Activated T-cell treated with anti-CD3 and anti-CD28 coated beads for 4 hours (primary cell): ENCODE measurements around the gene OSBPL5.
"Not testable (repeated sequence)": the region's sequence is repeated elsewhere in the genome, so short reads cannot be mapped to it uniquely, and the experiment has no call there.

Source experiments
- DNase-seq: peaks from one replicate; pipeline ENCODE4 v3.0.0-alpha.2; 2020

OSBPL5 gene

DNA sequence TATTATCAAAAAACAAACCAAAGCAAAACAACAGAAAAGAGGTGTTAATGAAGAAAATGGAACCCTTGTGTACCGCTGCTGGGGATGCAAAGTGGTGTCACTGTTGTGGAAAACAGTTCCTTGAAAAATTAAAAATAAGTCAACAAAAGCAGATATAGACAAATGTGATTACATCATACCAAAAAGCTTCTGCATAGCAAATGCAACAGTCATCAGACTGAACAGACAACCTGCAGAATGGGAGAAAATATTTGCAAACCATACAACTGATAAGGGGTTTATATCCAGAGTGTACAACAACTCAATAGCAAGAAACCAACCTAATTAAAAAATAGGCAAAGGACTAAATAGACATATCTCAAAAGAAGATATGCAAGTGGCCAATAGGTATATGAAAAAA is 85.0 kb downstream of the OSBPL5 start:
- DNase-seq = no peak

DNA sequence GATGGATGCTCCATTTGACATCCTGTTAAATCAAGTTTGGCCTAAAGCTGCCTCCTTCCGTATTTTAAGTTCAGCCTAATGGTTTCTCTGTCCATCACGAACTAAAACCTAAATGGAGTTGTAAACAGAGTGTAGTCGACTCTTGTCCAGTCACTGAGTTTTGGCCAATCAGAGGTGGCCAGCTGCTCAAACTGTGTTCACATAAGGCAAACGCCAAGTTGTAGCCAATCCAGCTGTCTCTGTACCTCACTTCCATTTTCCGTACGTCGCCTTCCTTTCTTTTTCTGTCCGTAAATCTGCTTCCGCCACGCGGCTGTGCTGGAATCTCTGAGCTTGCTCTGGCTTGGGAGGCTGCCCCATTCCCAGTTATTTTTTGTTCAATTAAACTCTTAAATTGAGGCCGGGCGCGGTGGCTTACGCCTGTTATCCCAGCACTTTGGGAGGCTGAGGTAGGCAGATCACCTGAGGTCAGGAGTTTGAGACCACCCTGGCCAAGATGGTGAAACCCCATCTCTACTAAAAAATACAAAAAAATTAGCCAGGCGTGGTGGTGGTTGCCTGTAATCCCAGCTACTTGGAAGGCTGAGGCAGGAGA is 87.2 kb downstream of the OSBPL5 start:
- no peak for DNase-seq

DNA sequence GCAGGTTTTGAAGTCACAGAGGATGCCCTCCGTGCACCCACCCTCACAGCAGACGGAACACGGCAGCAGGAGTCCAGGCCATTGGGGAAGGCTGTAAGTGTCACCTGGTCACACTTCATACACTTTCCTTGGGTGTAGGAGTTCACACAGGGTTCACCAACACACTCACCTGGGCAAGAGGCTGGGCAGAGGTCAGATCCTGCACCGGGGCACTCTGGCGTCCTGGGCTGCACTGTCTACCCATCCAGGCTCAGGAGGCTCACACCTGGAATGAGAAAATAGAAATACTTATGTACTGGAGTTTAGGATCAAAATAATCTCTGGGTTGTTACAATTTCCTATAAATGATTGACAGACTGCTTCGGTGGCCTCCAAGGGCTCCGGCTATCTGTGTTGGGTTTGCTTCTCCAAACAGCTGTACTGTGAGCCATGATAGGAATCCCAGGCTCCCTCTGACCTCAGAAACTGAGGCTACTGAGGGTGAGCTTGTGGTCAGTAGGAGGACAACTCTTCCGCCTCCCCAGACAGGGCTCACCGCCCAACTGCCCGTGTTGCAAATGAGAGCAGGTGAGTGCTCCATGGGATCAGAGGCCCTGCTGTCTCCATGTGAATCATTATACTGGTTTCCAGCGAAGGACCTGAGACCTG is 87.8 kb downstream of the OSBPL5 start:
- no peak for DNase-seq

DNA sequence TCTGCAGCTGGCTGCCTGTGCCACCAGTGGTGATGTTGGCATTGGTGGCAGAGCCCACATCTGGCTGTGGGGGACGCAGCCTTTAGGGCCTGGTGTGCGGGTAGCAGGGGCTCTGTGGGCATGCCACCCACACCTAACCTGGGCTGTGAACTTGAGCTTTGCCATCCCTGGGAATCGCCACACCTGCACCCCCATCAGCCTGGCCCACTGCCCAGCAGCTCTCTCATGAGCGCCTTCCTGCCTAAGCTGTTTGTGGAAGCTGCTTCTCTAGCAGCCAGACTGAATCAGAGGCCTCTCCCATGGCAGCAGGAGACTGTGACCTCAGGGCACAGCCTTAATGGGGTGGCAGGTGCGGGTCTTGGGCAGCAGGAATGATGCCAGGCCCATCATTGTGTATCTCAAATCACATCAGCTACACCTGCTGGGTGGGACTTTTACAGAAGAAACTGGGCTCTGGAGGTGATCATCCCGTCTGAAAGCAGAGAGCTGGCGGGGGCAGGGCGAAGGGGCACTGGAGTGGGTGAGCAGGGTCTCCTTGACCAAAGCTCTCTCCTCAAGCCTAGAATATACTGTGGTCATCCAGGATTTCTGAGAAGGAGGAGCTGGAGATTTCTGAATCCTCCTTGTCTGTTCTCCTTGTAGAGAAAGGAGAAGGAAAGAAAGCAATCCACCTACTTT is 90.1 kb downstream of the OSBPL5 start:
- DNase-seq = no peak

DNA sequence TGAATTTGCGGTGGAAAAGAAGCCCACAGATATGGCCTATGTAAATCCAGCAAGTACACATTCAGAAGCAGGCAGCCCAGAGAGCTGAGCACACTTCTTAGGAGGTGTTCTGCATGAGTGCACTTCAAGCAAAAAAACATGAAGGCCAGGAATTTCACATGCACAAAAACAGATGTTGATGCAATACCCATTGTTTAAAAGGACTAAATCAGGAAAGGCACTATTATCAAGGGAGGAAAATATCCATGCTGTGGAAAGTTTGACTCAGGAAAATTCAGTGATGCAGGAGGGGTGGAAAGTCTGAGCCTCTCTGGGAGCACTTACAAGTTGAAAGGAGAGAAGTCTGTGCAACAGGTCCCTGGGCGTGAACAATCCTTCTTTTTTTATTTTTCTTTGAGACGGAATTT is 92.1 kb downstream of the OSBPL5 start:
- no peak for DNase-seq

DNA sequence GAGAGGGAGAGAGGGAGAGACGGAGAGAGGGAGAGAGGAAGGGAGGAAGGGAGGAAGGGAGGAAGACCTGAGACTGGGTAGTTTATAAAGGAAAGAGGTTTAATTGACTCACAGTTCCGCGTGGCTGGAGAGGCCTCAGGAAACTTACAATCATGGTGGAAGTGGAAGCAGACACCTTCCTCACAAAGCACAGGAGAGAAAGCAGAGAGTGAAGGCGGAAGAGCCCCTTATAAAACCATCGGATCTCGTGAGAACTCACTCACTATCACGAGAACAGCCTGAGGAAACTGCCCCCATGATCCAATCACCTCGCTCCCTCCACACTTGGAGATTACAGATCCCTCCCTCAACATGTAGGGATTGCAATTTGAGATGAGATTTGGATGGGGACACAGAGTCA is 95.7 kb downstream of the OSBPL5 start:
- DNase-seq = no peak

DNA sequence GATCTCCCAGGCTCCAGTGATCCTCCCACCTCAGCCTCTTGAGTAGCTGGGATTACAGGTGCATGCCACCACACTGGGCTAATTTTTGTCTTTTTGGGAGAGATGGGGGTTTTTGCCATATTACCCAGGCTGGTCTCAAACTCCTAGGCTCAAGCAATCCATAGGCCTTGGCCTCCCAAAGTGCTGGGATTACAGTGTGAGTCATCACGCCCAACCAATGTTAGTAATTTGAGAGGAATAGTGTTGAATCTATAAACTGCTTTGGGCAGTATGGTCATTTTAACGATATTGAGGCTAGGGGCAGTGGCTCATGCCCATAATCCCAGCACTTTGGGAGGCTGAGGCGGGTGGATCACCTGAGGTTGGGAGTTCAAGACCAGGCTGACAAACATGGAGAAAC is 98.8 kb downstream of the OSBPL5 start:
- DNase-seq = not testable (repeated sequence)

DNA sequence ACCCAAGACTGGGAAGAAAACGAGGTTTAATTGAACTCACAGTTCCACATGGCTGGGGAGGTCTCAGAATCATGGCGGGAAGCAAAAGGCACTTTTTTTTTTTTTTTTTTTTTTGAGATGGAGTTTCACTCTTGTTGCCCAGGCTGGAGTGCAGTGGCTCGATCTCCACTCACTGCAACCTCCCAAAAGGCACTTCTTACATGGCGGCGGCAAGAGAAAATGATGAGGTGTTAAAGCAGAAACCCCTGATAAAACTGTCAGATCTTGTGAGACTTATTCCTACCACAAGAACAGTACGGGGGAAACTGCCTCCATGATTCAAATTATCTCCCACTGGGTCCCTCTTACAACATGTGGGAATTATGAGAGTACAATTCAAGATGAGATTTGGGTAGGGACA is 100.4 kb downstream of the OSBPL5 start:
- not testable (repeated sequence) for DNase-seq

DNA sequence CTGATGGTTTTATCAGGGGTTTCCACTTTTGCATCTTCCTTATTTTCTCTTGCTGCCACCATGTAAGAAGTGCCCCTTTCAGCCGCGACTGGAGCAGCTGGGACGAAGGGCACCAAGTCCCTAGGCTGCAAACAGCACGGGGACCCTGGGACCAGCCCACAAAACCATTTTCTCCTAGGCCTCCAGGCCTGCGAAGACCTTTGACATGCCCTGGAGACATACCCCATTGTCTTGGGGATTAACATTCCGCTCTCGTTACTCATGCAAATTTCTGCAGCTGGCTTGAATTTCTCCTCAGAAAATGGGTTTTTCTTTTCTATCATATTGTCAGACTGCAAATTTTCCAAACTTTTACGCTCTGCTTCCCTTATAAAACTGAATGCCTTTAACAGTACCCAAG is 101.2 kb downstream of the OSBPL5 start:
- not testable (repeated sequence) for DNase-seq

DNA sequence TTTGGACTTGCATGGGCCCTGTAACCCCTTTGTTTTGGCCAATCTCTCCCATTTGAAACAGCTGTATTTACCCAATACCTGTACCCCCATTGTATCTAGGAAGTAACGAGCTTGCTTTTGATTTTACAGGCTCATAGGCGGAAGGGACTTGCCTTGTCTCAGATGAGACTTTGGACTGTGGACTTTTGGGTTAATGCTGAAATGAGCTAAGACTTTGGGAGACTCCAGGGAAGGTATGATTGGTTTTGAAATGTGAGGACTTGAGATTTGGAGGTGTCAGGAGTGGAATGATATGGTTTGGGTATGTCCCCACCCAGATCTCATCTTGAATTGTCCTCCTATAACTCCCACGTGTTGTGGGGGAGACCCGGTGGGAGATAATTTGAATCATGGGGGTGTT is 101.7 kb downstream of the OSBPL5 start:
- DNase-seq = not testable (repeated sequence)

DNA sequence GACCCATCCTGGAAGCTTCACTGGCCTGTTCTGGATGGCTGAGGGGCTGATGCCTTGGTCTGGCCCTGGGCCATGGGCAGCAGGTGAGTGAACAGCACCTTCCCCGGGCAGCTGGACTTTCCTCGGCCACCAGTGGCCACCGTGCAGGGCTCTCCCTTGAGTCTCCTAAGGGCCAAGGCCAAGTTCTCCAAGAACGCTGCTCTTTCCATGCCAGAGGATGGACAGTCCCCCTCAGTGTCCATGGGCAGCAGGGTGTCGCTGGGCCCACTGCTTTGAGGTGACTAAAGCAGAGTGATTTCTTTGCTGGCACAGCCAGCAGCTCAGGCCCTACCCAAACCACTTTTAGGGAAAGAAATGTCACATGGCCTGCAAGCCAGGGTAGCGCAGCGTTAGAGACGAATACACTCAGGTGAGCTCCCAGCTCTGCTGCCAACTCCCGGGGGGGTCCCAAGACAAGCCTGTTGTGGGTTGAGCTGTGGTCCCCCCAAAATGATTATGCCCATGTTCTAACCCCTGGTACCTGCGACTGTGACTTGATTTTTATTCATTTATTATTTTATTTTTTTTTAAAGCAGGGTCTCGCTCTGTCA is 104.6 kb downstream of the OSBPL5 start:
- no peak for DNase-seq

DNA sequence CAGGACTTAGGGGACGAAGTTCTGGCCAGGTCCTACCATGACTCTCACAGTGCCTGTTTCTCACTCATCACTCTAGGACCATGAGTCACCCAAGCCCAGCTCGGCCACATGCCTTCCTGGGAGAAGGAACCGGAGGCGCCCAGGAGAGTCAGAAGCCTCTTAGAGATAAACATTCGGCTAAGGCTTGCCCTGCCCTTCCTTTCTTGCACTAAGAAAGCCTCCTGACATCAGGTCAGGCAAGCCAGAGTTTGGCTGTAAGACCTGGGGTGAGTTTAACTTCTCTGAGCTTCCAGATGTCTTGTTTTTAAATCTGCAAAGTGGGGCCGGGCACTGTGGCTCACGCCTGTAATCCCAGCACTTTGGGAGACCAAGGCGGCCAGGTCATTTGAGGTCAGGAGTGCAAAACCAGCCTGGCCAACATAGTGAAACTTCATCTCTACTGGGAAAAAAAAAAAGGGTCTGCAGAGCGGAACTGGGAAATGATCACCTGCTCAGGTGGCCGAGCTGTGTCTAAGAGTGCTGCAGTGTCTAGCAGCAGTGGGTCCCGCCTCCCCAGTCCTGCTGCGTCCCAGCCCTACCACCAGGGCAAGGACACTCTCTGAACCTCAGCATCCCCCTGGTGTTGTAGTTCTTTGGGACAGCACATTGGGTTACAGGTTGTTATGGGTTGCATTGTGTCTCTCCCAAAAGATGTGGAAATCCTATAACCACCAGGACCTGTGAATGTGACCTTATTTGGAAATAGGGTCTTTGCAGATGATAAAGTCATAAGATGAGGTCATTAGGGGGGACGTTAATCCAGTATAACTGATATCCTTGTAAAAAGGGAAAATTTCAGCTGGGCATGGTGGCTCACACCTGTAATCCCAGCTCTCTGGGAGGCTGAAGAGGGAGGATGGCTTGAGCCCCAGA is 106.1 kb downstream of the OSBPL5 start:
- DNase-seq = no peak

DNA sequence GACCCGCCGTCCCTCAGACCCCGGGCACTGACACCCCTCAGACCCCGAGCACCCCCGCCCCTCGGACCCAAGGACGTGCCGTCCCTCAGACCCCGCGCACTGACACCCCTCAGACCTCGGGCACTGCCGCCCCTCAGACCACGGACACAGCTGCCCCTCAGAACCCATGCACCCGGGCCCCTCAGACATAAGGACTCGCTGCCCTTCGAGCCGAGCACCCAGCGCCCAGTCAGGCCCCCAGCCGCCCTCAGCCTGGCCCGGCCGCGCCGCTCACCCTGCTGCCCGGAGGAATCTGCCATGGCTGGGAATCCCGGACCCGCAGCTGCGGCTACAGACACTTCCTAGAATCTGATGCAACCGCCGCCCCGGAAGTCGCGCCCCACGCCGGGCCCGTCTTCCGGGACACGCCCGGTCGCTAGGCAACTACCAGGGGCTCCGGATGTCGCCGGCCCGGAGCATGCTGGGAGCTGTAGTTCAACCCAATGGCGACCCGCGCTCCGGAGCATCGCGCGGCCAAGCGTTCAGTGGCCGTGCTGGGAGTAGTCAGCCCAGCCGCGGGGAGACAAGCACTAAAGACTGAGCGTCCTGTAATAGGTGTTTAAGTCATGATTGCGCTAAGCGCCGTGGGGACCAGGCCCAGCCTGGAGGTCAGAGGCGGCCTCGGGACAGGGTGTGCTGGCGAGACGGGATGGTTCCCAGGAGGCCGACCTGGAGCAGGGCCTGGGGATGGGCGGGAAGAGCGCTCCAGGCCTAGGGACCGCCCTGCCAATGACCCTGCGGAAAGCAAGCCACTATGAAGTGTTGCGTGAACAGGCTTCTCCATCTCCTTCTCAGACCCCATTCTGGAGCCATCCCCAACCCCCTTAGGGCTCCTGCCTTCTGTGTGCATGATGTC is 107.8 kb downstream of the OSBPL5 start, which contains the start of gene CARS1:
Gene CARS1, minus strand, starts transcription at position 355 of the 895 bp plus-strand sequence. Its CDS starts 56 bp downstream, at position 299.
- peak; percentile 92 for DNase-seq

DNA sequence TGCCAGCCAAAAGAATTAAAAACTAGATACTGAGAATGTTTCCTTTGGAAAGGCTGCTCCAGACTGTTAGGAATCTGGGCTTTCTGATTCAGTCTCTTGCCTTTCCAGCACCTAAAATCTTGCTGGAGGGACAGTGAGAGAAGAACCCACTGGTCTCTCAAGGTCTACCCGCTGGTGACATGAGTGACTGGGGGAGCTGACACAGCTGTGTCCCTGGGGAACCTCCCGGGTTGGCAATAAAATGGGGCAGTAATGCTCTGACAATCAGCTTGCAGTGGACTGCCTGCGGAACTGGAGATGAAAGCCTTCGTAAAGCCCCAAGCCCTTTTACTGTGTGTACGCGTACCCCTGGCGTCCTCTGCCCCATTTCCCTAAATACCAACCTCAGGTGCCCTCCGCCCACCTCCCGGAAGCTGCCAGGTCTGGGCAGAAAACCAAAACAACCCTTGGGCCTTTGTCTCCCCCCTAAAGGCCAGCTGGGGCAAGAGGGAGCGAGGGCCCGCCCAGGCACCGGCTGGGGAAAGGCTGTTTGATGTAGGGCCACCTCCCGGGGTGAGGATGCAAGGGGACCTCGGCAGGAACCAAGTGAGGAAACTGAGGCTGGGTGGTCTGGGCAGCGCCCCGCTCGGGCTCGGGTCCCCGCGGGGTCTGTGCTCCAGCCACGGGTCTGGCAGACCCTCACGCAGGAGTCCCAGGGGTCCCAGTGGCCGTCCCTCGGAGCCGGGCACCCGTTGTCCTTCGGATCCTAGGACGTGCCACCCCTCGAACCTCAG is 108.6 kb downstream of the OSBPL5 start:
- DNase-seq = peak; percentile 13

DNA sequence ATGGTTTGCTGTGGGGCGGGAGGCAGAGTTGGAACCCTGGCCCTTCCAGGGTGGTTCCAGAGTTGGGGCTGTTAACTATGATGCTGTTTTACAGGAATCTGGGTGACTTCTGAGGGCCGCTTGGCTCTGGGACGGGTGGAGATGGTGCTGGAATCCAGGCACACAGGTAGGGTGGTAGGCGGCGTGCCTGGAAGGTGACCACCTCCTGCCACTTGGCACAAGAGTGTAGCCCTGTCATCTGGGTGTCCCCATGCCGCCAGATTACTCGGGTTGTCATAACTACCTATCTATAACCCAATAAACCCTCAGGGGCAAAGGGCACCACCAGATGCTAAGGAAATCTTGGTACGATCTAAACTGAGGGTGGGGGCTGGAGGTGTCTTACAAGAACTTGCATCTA is 109.2 kb downstream of the OSBPL5 start:
- DNase-seq = no peak

DNA sequence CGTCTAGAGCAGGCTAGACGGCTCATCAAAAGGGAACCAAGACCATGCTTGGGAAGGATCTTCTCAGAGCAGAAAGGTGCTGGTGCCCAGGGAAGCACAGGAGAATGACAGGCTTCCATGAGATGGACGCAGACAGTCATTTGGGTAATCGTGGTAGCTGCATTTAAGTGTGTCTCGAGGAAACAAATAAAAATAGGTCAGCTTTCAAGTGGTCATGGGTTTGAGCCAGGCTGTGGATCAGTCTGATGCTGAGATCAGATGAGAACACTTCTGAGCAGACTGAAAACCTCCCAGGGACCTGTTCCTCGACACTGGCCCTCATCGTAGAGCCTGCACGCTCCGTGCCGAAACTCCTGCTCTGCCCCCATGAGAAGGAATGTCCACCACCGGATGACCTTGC is 112.5 kb downstream of the OSBPL5 start:
- no peak for DNase-seq

DNA sequence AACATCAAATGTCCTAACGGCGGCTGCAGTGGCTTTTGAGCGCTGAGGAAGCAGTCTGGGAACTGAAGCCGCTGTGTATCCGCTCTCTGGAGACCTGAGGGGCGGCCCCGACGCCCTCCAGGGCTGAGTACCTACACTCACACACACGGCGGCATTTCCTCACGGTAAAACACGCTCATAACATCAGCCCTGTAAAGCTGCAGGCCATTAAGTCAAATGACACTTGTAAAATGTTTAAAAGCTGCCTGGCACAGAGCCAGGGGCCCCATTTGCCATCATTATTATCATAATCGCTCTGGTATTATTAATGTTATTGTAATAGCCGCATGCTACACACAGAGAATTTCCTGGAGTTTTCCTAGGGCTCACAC is 113.0 kb downstream of the OSBPL5 start:
- DNase-seq = no peak

DNA sequence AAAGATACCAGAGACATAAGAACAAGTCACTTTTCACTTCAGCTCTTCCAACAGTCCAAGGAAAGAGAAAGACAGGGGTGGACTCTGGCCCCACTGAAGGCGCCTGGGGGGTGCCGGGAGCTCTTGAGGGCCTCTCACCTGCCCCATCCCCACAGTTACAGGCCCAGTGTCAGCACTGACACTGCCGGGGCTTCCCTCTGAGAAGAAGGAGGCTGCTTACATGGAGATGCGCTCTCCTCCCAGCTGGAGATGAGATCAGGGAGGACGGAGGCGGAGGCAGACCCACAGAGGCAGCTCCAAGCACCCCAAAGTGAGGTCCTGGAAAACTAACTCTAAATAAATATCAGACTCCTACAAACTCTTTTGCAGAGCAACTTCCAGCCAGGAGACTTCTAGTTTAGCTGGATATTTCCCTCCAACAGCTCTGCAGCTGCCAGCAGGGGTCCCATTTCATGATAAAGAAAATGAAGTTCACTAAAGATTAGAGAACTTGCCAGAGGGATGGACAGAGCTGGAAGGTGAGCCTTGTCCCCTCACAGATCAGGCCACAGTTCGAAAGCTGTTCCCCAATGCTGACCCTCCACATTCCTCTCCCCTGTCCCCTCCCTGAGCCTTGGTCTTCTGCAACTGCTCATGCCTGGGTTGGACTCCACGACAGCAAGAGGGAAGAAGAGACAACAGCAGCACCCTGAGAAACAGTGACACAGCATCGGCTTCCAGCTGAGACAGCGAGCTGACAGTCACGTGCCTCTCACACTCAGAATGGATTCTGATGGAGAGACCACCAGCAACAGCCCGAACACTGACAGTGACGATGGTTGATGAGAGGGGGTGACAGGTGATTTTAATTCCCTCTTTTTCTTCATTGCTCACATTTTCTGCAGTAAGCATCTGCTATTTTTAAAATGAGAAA is 113.7 kb downstream of the OSBPL5 start:
- no peak for DNase-seq

DNA sequence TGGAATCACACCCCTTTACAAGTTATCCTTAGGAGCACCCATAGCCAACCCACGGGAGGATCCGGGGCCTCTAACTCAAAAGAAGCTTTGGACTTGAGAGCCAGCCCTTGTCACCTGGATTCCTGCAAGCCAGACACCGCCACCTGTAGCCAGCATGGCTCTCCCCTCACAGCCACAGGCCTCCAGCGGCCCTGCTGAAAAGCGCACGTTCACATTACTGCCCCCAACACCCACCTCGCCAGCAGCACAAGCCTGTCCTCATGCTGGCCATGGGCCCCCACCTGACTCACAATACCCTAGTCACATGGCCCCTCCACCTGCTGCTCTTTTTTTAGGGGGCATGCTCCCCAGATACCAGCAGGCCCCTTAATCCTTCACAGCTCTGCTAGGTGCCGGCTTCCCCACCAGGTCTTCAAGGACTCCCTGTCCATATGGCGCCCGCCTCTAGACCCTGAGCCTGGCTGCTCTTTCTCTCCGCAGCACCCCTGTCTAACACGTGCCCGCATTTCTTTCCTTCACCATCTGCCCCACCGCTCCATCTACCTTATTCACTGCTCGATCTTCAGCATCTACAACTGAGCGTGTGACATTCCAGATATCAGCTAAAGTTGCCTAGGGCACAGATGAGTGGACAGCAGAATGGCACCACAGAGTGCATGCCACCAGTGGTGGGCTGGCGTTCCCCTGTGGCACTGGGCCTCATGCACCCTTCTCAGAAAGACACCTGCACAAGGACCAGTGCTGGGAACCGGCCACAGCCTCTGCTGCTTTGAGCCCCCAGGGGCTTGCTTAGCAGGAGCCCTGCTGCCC is 114.5 kb downstream of the OSBPL5 start:
- no peak for DNase-seq
